Measurements from ENCODE around the gene C16orf82. TPM values are rescaled to one million over a fixed set of nuclear protein-coding genes. Genes with fewer than 3 reads are reported as not detected.

The C16orf82 gene
- total RNA-seq, 2 donors from 2014 or later = not detected

DNA sequence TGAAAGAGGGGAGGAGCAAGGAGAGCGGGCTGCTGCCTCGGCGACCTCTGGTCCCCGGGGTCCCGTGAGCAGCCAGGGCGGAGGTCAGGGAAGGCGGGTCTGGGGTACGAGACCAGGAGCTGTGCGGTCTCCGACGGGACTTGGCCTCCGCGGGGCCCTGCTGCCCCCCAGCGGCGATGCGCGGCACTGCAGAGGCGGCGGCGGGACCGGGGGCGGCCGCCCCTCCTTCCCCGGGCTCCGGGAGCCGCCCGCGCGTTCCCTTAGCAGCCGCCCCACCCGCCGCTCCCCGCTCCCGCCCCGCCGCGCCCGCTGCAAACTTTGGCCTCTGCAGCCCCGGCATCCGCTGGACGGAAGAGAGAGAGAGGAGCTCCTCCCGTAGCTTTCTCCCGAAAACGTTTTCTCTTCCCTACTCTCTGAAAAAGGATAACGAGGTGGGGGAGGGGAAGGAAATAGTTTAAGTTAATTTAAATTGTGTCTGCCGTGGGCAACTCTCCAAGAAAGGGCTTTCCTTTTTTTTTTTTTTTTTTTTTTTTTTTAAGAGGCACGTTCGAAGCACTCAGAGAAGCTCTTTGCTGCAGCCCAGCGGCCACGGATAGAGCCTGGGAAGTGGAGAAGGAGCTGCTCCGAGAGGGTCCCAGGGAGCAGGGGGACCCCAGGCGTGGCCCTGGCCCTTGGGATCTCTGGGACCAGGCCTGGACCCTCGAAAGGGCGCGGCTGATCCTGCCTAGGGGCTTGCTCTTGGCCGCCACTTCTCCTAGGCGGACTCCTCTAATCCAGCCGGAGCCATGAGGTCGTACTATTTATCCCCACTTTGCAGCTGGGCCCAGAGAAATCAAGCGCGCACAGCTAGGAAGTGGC is 43.2 kb downstream of the C16orf82 start:
- H3K27ac ChIP-seq = peak overlapping the region; percentile 48
- peak overlapping the region; percentile 6 to 68 for H3K9ac ChIP-seq (ENCODE audit: low read depth in 2 of 2, low read length in 2 of 2)
- peak overlapping the region; percentile 16 for H3K4me3 ChIP-seq

DNA sequence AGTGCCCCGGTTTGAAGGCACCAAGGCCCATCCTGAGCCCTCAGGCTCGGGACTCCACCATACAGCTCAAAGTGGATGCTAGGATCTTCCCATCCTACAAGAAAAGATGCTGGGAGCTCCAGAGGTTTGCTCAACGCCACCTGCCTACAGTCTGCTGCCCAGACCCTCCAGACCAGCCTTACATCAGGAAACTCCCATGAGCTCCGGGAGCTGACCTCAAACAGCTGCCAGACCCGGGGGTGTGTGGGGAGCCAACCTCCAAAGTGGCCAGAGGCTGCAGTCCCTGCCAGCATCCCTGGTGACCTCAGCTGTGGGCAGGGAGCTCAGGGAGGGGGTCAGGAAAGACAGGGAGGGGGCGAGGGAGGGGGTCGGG is 43.8 kb downstream of the C16orf82 start:
- no peaks in the 10 kb centered on the region for H3K27me3 ChIP-seq
- no peak for TF ChIP-seq CTCF (IDR thresholded peaks at IDR 0.05)
- intact Hi-C loops (cut with DNase I) = no loop called here
- H3K9me3 ChIP-seq = no peaks in the 10 kb centered on the region
- no peaks in the 10 kb centered on the region for H3K36me3 ChIP-seq
- peak overlapping the region; percentile 6 to 68 for H3K9ac ChIP-seq (ENCODE audit: low read depth in 2 of 2, low read length in 2 of 2)
- DNase-seq = no peak
- peak overlapping the region; percentile 1 for H3K4me3 ChIP-seq
- peaks cover 3% of the 10 kb centered on the region for H3K4me1 ChIP-seq
- H3K27ac ChIP-seq = peak overlapping the region; percentile 48

More for the DNA sequence above, 43.2 kb downstream of the C16orf82 start:
- peak; percentile 93 for TF ChIP-seq CTCF (IDR thresholded peaks at IDR 0.05)
- H3K9me3 ChIP-seq = no peaks in the 10 kb centered on the region
- H3K4me1 ChIP-seq = peaks cover 3% of the 10 kb centered on the region
- peak; percentile 91 for DNase-seq
- intact Hi-C loops (cut with DNase I) = loop anchor here (5.0 kb wide), 1 partner anchor 1273 kb away; no protein-coding TSS in a partner anchor
- no peaks in the 10 kb centered on the region for H3K27me3 ChIP-seq
- H3K36me3 ChIP-seq = no peaks in the 10 kb centered on the region

DNA sequence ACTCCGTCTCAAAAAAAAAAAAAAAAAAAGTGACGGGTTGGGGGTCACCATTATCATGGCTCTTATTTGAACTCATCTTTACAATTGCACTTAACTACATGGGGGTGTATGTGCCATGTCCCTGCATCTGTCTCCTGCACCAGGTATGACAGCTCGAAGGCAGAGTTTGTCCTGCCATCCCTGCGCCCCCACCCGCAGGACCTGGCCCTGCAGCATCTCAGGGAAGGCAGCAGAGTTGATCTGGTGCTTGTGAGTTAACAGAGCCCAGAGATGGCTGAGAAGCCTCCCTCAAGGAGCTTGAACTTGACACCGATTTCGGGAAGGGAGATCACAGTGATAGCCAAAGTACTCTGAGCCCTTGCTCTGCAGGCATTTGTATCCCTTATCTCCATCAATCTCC is 44.8 kb downstream of the C16orf82 start:
- peaks cover 3% of the 10 kb centered on the region for H3K4me1 ChIP-seq
- no peak for DNase-seq
- intact Hi-C loops (cut with DNase I) = no loop called here
- no peaks in the 10 kb centered on the region for H3K27me3 ChIP-seq
- no peaks in the 10 kb centered on the region for H3K36me3 ChIP-seq
- H3K4me3 ChIP-seq = no peak overlapping the region
- H3K9me3 ChIP-seq = no peaks in the 10 kb centered on the region
- H3K27ac ChIP-seq = no peak overlapping the region
- H3K9ac ChIP-seq (ENCODE audit: low read depth in 2 of 2, low read length in 2 of 2) = no peak overlapping the region
- TF ChIP-seq CTCF (IDR thresholded peaks at IDR 0.05) = no peak

- no peak overlapping the region for H3K4me3 ChIP-seq
- H3K36me3 ChIP-seq = no peaks in the 10 kb centered on the region
- intact Hi-C loops (cut with DNase I) = no loop called here
- peaks cover 3% of the 10 kb centered on the region for H3K4me1 ChIP-seq
- no peak overlapping the region for H3K9ac ChIP-seq (ENCODE audit: low read depth in 2 of 2, low read length in 2 of 2)
- peak; percentile 7 for DNase-seq
- H3K27ac ChIP-seq = no peak overlapping the region
- no peak for TF ChIP-seq CTCF (IDR thresholded peaks at IDR 0.05)
- no peaks in the 10 kb centered on the region for H3K27me3 ChIP-seq
- no peaks in the 10 kb centered on the region for H3K9me3 ChIP-seq
Observed at GRCh38 chr16:27112093-27112811, 45.5 kb downstream of the C16orf82 start.

DNA sequence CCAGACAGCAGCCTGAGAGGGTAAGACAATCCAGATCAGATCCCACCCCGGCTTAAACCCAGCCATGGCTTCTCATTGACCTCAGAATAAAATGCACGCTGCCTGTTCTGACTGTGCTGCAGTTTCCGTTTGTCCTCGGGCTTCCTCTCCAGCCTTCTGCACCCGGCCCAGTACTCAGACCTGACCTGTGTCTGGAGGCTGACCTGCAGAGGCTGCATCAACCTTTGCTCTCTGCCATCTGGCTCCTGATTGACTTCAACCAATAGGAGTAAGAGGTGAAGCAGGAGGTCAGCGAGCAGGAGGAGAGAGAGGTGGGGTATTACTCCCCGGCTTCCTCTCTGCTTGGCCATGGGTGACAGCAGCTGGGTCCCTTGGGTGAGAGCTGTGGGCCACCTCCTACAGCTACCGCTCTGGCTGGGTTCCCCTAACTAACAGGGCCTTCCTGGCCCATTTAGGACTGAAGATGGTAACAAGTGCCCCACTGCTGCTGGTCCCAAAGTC is 46.7 kb downstream of the C16orf82 start:
- intact Hi-C loops (cut with DNase I) = no loop called here
- no peak for TF ChIP-seq CTCF (IDR thresholded peaks at IDR 0.05)
- Histone ChIP-seq H3K4me1 (peaks cover 3% of the 10 kb centered on the region), H3K9ac (ENCODE audit: low read depth in 2 of 2, low read length in 2 of 2) (no peak overlapping the region), H3K27me3 (no peaks in the 10 kb centered on the region), H3K27ac (no peak overlapping the region), H3K4me3 (no peak overlapping the region), H3K9me3 (no peaks in the 10 kb centered on the region), H3K36me3 (no peaks in the 10 kb centered on the region)
- no peak for DNase-seq
